Activated T-helper 2 cell treated with anti-CD3 and anti-CD28 coated beads, Interferon-gamma antibody, Interleukin-2, Interleukin-4, amounts not matched to agents 10 μg/mL and 5 μg/mL and 100 μg/mL, durations not matched to agents 14 hours and 24 hours and 36 hours (primary cell): ENCODE data around the gene ZFPM1. TPM values are rescaled to one million over a fixed set of nuclear protein-coding genes. Genes with fewer than 3 reads are reported as not detected.
A peak's percentile ranks its signal among the peaks of the same experiment; 100 is the strongest.

Experiments used
- DNase-seq: peaks from one replicate; pipeline ENCODE4 v3.0.0; 2021; ENCODE audit warnings: low spot score
- H3K27ac Mint-ChIP-seq: one replicate; pipeline ENCODE4 v1.8.0; 2021; ENCODE audit warnings: mixed read lengths
- H3K27me3 Mint-ChIP-seq: one replicate; pipeline ENCODE4 v1.8.0; 2021; ENCODE audit warnings: low read depth, mixed read lengths
- H3K36me3 Mint-ChIP-seq: one replicate; pipeline ENCODE4 v1.8.0; 2021; ENCODE audit warnings: low read depth, mixed read lengths
- H3K4me1 Mint-ChIP-seq: one replicate; pipeline ENCODE4 v1.8.0; 2021; ENCODE audit warnings: low read depth, mixed read lengths
- H3K4me3 Mint-ChIP-seq: one replicate; pipeline ENCODE4 v1.8.0; 2021; ENCODE audit warnings: low read depth, mild to moderate bottlenecking, moderate library complexity, mixed read lengths
- H3K9me3 Mint-ChIP-seq: one replicate; pipeline ENCODE4 v1.8.0; 2021; ENCODE audit warnings: mixed read lengths
- intact Hi-C: fragments of 100-400 bp; cut with micrococcal nuclease; formaldehyde crosslinking; loops from one replicate; pipeline ENCODE4 v1.15.1; 2023
- total RNA-seq: library from RNA; stranded (reverse); gene quantifications from 2 replicates; pipeline ENCODE4 v1.2.3, GENCODE V29; 2022

ZFPM1 gene
- total RNA-seq, 1 donor from 2014 or later: 14.5 TPM

DNA sequence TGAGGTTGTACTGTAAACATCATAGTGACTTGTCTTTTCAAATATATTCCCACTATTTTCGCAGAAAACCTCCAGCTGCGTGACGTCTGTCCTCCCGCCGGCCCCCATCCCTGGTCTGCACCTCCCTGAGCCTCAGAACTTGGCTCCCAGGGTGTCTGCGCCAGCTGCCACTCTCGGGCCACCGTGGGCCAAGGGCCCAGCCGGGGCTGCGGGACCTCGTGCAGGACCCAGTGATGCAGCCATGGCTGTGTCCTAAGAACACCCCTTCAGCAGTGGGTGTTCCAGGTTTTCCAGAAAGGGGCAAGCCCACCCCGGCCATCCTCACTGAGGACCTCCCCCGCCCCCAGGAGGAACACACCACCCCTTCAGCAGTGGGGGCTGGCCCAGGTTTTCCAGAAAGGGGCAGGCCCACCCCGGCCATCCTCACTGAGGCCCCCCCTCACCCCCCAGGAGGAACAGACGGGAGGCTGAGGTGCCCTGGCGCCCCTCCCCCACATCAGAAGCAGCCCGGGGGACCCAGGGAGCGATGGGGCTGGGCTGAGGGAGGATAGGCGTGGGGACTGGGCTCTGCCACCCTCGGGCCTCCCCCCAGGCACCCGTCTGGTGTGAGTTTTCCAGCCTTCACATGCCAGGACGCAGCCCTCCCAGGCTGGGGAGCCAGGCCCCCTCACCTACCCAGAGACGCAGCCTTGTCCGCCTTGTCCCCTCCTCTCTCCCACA, 12.2 kb upstream of the ZFPM1 start:
- no peaks in the 10 kb centered on the region for H3K27me3 Mint-ChIP-seq
- H3K9me3 Mint-ChIP-seq: no peaks in the 10 kb centered on the region
- no peak overlapping the region for H3K27ac Mint-ChIP-seq
- intact Hi-C loops: no loop called here
- DNase-seq: no peak
- H3K4me3 Mint-ChIP-seq: no peak overlapping the region
- H3K4me1 Mint-ChIP-seq: peaks cover 3% of the 10 kb centered on the region
- no peaks in the 10 kb centered on the region for H3K36me3 Mint-ChIP-seq

- H3K36me3 Mint-ChIP-seq: no peaks in the 10 kb centered on the region
- H3K9me3 Mint-ChIP-seq: no peaks in the 10 kb centered on the region
- no peak overlapping the region for H3K4me3 Mint-ChIP-seq
- no peak overlapping the region for H3K27ac Mint-ChIP-seq
- DNase-seq: no peak
- intact Hi-C loops: no loop called here
- peaks cover 3% of the 10 kb centered on the region for H3K4me1 Mint-ChIP-seq
- peaks cover 2% of the 10 kb centered on the region for H3K27me3 Mint-ChIP-seq
Measured at GRCh38 chr16:88441460-88441859, 11.6 kb upstream of the ZFPM1 start.

DNA sequence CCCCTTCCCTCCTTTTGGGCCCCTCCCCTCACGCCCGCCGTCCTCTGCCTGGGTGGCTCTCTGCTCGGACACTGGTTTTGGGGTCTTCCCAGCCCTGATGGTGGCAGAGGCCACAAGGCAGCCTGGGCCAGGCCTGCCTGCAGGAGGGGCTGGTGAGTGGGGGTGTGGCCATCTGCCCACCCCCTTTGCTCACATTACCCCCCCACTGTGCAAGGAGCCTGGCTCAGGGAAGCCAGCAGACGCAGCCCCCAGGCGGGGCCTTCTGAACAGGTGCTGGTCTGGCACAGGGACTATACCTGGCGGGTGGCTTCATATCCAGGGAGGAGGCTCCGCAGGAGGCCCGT, 10.7 kb upstream of the ZFPM1 start:
- Mint-ChIP-seq H3K36me3 (no peaks in the 10 kb centered on the region), H3K27me3 (peaks cover 3% of the 10 kb centered on the region), H3K9me3 (no peaks in the 10 kb centered on the region), H3K27ac (no peak overlapping the region), H3K4me3 (no peak overlapping the region), H3K4me1 (peaks cover 3% of the 10 kb centered on the region)
- DNase-seq: no peak
- intact Hi-C loops: loop anchor here (2.0 kb wide), 2 partner anchors 92 to 120 kb away; no protein-coding TSS in a partner anchor

DNA sequence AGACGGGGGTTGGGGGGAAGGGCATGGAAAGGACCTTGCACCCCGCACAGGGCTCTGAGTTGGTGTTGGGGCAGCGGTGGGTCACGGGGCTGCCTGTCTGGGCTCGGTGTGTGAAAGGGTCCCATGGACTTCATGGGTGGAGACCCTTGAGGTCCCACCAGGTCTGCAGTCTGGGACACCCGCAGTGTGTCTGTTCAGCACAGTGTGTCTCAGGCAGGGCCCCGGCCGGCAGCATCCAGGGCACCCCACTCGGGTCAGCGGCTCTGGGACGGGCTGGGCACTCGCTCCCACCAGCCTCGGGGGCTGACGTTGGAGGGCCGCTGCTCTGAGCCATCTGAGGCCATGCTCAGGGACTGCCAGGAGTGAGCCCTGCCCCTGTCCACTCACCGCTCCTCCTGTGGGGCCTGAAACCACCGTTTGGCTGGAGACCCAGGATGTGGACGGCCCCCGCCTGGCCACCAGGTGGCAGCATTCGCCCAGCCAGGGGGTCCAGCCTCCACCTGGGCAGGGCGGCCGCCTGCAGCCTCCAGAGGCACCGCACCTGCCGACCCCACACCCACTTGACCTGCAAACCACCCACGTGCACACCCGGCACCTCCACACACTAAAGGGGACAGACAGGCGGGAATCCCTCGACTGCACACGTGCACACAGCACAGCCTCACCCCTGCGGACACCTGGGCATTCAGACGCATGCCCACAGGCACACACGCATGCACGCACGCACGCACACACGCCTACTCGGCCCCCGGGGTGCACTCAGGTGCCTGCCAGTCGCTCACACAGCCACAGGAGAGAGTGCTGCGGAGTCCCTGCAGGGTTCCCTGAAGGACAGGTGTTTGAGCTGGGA, 10.1 kb upstream of the ZFPM1 start:
- intact Hi-C loops: loop anchor here (1.0 to 2.0 kb wide), 3 partner anchors 84 to 120 kb away; no protein-coding TSS in a partner anchor
- peak; percentile 67 for DNase-seq
- H3K27ac Mint-ChIP-seq: no peak overlapping the region
- peaks cover 3% of the 10 kb centered on the region for H3K4me1 Mint-ChIP-seq
- no peaks in the 10 kb centered on the region for H3K9me3 Mint-ChIP-seq
- H3K36me3 Mint-ChIP-seq: no peaks in the 10 kb centered on the region
- peaks cover 7% of the 10 kb centered on the region for H3K27me3 Mint-ChIP-seq
- no peak overlapping the region for H3K4me3 Mint-ChIP-seq

DNA sequence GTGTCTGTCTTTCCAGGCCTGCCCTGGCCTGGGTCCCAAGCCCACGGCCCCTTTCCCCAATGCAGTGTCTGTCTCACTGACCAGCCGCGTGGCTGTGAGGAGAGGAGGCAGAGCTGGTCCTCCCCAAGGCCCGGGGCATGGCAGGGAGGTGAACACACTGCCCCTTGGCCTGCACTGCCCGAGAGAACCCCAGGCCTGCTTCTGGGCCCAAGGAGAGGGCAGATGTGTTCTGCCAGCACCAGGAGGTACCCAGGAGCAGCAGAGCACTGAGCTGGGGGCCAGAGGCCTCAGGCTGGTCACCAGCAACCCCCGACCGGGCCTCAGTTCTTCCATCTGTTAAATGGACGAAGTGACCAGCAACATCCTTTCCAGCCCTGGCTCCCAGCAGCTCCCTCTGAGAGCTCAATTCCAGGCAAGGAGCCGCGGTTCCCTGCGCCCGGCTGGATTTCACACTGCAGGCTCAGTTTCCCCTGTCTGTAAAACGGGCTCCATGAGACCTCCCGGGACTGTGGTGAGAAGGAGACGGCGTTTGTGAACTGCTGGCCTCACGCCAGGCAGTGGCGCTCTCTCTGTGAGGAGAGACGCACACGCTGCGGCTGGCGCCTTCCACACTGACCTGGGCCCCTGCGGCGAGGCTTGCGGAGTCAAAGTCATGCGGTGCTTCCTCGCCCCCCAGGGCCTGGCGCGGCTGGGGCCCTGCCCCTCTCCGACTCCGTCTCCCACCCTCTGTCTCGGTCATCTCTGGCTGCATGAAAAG, 8.1 kb upstream of the ZFPM1 start:
- no peaks in the 10 kb centered on the region for H3K9me3 Mint-ChIP-seq
- H3K36me3 Mint-ChIP-seq: no peaks in the 10 kb centered on the region
- no peak overlapping the region for H3K4me3 Mint-ChIP-seq
- DNase-seq: no peak
- peaks cover 3% of the 10 kb centered on the region for H3K4me1 Mint-ChIP-seq
- H3K27me3 Mint-ChIP-seq: peaks cover 11% of the 10 kb centered on the region
- intact Hi-C loops: no loop called here
- no peak overlapping the region for H3K27ac Mint-ChIP-seq

GRCh38 chr16:88445583-88445960, 7.5 kb upstream of the ZFPM1 start:
- H3K4me1 Mint-ChIP-seq: peaks cover 3% of the 10 kb centered on the region
- no peak overlapping the region for H3K4me3 Mint-ChIP-seq
- H3K27ac Mint-ChIP-seq: no peak overlapping the region
- peaks cover 11% of the 10 kb centered on the region for H3K27me3 Mint-ChIP-seq
- no peaks in the 10 kb centered on the region for H3K36me3 Mint-ChIP-seq
- no peaks in the 10 kb centered on the region for H3K9me3 Mint-ChIP-seq
- DNase-seq: no peak
- intact Hi-C loops: no loop called here

GRCh38 chr16:88446061-88446460, 7.0 kb upstream of the ZFPM1 start:
- no peak overlapping the region for H3K27ac Mint-ChIP-seq
- peaks cover 3% of the 10 kb centered on the region for H3K4me1 Mint-ChIP-seq
- intact Hi-C loops: no loop called here
- no peaks in the 10 kb centered on the region for H3K36me3 Mint-ChIP-seq
- H3K9me3 Mint-ChIP-seq: no peaks in the 10 kb centered on the region
- H3K27me3 Mint-ChIP-seq: peaks cover 13% of the 10 kb centered on the region
- no peak overlapping the region for H3K4me3 Mint-ChIP-seq
- no peak for DNase-seq

DNA sequence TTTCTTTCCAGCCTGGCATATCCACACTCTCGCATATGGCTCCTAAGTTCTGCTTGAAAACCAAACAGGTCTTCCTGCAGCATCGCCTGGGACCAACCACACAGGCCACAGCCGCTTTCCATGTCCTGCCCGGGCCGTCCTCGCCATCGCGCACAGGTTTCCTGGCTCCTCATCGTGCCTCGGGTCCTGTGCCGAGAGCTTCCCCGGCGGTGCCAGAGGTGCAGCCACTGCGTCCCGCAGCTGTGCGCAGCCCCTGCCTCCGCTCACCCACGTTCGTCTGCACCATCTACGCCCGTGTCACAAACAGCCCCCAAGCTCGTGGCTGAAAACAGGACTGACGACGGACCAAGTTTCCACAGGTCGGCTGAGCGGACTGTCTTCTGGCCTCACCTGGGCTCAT, 6.3 kb upstream of the ZFPM1 start:
- peaks cover 17% of the 10 kb centered on the region for H3K27me3 Mint-ChIP-seq

GRCh38 chr16:88447881-88448280, 5.2 kb upstream of the ZFPM1 start:
- intact Hi-C loops: no loop called here
- peaks cover 9% of the 10 kb centered on the region for H3K4me1 Mint-ChIP-seq
- no peaks in the 10 kb centered on the region for H3K9me3 Mint-ChIP-seq
- H3K27me3 Mint-ChIP-seq: peaks cover 17% of the 10 kb centered on the region
- no peak overlapping the region for H3K27ac Mint-ChIP-seq
- DNase-seq: no peak
- H3K4me3 Mint-ChIP-seq: no peak overlapping the region
- H3K36me3 Mint-ChIP-seq: no peaks in the 10 kb centered on the region

More for the DNA sequence above, 6.3 kb upstream of the ZFPM1 start:
- Mint-ChIP-seq H3K36me3 (no peaks in the 10 kb centered on the region), H3K9me3 (no peaks in the 10 kb centered on the region), H3K4me3 (no peak overlapping the region), H3K27ac (no peak overlapping the region), H3K4me1 (peaks cover 3% of the 10 kb centered on the region)
- DNase-seq: no peak
- intact Hi-C loops: no loop called here

DNA sequence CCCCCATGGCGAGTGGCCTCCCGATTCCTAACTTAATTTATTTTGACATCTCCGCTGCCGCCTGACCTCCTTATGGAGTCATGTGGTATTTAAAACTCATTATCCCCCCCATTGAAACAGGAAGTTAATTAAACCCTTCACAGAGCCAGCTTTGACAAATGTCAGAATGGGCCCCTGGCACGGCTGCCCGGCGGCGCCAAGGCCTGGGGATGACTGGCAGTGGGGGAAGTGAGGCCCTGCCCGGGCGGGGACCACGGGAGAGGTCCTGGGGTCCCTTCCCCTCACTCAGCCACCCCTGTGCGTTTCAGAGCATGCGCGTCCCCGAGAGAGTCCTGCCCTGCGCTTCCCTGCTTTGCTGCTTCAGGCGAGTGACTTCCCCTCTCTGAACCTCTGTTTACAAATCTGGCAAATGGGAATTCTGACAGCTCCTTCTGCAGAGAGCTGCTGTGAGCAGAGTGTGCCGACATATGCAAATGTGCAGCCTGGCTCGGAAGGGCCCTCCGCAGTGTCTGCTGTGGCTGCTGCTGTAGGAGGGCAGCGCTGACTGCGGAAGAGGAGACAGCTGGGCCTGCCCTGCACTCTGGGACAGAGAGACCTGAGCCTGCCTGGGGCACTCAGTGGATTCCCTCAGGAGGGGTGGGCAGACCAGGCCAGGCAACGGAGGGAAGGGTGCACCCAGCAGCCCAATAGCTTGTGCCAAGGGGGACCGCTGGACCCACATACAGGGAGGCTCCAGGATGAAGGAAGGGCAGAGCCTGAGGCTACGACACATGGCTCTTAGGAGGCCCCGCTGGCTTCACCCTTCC, 4.4 kb upstream of the ZFPM1 start:
- H3K9me3 Mint-ChIP-seq: no peaks in the 10 kb centered on the region
- no peak overlapping the region for H3K4me3 Mint-ChIP-seq
- no peak for DNase-seq
- H3K27me3 Mint-ChIP-seq: peaks cover 17% of the 10 kb centered on the region
- H3K36me3 Mint-ChIP-seq: no peaks in the 10 kb centered on the region
- intact Hi-C loops: no loop called here
- peaks cover 6% of the 10 kb centered on the region for H3K4me1 Mint-ChIP-seq
- H3K27ac Mint-ChIP-seq: no peak overlapping the region

- no peak for DNase-seq
- Mint-ChIP-seq H3K36me3 (no peaks in the 10 kb centered on the region), H3K4me3 (no peak overlapping the region), H3K27ac (no peak overlapping the region), H3K27me3 (peaks cover 17% of the 10 kb centered on the region), H3K9me3 (no peaks in the 10 kb centered on the region), H3K4me1 (peaks cover 6% of the 10 kb centered on the region)
- intact Hi-C loops: no loop called here
Measured at GRCh38 chr16:88449267-88449561, 3.9 kb upstream of the ZFPM1 start.
